ENCODE data around the gene NT5M.
"Not testable (repeated sequence)": the region's sequence is repeated elsewhere in the genome, so short reads cannot be mapped to it uniquely, and the experiment has no call there.

NT5M gene

DNA sequence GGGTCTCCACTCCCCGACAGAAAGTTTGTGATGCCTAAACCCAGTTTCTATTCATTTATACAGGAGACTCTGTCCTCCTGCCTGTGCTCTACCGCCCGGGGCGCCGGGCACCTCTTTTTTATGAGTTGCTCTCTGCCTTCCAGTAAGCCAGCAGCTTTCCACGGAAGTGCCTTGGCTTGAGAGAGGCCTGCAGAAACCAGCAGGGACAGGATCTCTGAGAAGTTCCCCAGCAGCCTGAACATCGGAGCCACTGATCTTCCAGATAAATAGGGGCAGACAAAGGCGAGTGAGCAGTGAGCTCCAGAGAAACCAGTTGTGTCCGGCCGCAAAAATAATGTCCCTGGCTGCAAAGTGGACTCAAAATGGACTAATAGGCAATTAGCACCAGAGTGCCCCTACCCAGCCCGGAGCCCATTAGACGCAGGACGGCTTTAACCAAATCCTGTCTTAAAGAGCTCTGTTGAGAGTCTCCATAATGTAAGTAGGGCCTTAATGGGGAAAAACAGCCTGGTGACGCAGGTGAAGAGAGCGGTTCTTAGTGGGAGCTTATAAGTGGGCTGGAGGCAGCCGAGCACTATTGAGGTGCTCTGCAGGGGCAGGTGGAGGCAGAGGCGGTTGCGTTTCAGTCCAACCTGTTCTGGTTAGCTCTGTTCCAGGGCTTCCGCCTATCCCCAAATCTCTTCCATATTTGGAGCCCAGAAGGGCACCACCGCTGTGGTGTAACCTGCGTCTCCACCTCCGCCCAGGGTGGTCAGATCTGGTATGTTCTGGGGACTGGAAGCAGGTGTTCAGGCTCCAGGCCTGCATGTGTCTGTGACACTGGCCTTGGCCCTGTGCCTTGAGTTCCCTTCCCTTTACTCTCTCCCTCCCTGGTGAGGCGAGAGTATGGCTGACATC, 74.1 kb downstream of the NT5M start:
- DNase-seq (ENCODE audit: low read depth in 3 of 3) = no peak

DNA sequence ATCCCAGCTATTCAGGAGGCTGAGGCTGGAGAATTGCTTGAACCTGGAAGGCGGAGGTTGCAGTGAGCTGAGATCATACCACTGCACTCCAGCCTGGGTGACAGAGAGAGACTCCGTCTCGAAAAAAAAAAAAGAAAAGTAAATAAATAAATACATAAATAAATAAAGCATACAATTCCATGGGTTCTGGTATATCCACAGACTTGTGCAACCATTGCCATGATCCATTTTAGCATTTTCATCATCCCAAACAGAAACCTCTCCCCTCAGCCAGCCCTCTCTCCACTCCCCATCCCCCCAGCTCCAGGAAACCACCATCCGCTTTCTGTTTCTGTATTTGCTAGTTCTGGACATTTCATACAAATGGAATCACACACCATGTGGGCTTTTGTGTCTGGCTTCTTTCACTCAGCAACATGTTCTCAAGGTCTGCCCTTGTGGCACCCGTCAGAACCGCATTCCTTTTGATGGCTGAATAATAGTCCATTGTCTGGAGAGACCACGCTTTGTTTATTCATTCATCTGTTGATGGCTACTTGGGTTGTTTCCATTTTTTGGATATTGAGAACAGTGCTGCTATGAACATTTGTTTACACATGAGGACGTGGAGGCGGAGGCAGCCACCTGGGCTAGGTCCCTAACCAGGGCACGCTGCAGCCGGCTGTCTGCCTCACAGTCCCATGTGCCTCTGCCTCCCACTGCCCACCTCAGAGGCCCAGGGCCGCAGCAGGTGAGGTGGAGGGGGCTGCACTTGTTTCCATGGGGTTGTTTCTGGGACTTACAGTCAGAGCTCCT, 76.2 kb downstream of the NT5M start:
- no peak for DNase-seq (ENCODE audit: low read depth in 3 of 3)

DNA sequence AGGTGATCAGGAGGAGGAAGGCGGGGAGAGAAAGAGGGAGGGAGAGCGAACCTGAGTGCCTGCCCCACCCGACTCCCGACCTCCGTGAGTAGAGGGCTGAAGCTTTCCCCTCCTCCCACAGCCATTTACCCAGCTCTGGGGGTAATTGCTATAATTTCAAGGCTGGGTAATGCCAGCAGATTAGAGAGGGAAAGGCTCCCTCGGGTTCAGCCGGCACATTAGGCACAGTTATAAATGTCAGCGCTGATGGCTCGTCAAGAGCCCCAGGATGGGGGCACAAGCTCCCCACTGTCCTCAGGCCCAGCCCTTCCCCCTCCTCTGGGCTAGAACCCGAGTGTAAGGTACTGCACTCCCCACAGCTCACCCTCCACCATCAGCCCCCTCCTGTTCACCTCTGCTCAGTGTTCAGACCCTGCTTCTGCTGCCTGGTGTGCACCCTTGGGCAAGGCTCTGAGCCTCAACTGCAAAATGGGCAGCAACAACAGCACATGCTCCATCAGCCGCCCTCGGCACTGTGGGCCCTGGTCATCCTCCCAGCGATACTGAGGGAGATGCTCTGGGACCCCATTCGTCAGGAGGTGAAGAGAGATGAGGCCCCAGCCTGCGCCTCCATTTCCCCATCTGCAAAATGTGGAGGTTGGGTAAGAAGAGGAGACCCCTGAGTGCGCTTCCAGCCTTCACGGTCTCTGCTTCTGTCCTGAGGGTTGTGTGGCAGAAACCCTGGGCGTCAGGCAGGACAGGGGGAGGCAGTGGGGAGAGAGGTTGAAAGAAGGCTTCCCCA, 77.2 kb downstream of the NT5M start:
- DNase-seq (ENCODE audit: low read depth in 3 of 3) = no peak

DNA sequence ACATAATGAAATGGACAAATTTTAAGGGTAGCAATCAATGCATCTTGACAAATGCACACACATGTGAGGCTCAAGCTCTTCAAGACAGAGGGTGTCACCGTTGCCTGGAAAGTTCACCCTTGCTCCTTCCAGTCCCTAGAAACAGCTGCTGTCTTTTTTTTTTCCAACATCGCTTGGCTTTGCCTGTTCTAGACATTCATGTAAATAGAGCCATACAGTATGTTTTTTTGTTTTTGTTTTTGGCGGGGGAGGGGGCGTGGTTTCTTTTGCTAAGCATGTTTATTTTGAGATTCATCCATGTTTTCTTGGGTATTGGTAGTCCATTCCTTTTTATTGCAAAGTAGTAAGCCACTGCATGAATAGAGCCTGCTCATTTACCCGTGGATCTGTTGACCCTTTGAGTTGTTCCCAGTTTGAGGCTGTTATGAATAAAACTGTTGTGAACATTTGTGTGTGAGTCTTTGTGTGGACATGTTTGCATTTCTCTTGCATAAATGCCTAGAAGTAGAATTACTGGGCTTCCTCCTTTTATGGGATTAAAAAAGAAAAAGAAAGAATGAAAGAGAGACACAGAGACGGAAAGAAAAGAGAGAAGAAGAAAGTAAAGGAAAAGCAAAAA, 78.4 kb downstream of the NT5M start:
- no peak for DNase-seq (ENCODE audit: low read depth in 3 of 3)

DNA sequence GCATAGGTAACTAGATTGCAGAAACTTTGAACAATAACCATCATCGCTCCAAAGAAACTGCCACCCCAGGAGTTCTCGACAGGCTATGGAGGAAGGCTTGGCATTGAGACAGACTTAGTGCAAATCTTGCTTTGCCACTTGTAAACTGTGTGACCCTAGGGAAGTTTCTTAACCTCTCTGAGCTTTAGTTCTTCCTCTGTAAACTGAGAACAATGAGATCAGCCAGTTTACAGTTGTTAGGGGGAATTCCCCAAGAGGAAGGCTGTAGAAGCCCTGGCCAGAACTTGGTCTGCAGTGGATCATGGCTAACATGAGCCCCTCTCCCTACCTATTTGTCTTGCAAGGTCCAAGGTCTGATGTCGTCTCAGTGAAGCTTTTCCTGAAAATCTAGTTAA, 78.9 kb downstream of the NT5M start:
- no peak for DNase-seq (ENCODE audit: low read depth in 3 of 3)

DNA sequence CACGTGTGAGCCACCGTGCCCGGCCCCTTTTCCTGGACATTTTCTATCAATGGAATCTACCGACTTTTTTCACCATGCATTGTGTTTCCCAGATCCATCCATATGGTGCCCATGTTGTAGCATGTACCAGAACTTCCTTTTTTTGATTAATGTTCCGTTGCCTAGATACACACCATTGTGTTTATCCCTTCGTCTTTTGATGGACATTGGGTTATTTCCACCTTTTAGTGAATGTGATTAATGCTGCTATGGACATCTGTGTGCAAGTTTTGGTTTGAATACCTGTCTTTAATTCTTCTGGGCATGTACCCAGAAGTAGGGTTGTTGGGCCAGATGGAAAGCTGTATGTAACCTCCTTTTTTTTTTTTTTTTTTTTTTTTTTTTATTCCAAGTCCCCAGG, 79.8 kb downstream of the NT5M start:
- DNase-seq (ENCODE audit: low read depth in 3 of 3) = no peak

DNA sequence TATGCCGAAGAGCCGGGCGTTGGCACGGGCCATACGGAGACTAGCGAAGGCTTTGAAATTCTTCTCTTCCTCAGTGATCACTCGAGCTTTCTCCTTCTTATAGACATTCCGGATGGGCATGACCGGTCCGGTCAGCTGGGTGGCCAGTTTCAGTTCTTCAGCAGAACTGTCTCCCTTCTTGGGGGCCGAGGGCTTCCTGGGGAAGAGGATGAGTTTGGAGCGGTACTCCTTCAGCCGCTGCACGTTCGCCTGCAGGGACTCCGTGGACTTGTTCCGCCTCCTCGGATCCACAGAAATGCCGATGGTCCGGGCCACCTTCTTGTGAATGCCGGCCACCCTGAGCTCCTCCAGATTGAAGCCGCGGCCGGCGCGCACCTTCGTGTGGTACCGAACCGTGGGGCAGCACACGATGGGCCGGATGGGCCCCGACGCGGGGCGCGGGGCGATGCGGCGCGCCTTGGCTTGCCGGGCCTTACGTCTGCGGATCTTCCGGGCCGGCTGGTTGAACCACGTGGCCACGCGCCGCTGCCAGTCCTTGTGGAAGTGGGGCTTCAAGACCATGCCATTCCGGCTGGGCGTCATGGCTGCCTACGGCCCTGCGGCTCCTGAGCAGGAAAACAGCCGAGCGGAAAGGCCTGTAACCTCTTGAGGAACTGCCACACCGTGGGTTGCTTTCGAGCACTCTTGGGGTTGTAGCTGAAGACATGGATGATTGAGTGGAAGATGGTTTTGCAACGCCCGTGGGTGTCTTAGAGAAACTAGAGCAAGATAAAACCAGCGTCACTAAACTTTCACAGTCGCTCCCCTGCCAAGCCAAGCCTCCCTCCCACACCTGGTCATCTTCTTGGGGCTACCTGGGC, 80.5 kb downstream of the NT5M start:
- DNase-seq (ENCODE audit: low read depth in 3 of 3) = not testable (repeated sequence)

DNA sequence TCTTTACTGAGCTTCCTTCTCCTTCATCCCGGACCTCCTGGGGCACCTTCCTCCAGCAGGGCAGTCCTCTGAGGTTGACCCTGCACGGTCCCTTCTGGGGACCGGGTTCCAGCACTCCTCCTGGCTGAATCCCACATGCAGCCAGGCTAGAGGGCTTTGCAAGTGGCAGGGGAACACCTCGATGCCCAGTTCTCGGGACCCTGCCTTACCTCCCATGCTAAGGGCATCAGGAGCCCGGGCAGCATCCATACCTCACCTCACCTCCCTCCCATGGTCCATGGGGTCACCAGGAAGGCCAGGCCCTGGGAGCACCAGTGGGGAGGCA, 81.1 kb downstream of the NT5M start:
- no peak for DNase-seq (ENCODE audit: low read depth in 3 of 3)

DNA sequence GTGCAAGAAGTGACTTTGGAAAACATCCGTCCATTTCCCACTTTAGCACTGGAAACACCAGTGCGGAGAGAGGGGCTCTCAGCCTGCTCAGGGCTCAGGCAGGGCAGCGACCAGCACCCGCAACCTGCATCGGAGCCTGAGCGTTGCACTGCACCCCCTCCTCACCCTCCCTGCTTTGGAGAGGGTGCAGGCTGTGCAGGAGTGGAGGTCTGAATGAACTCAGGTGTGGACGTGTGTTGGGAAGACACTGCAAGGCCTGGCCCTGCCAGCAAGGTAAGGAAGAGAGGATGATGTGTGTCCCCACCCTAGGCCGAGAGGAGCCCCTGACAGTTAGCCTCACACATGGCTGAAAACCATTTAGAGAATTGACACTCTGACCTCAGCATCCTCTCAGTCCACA, 81.8 kb downstream of the NT5M start:
- DNase-seq (ENCODE audit: low read depth in 3 of 3) = no peak

DNA sequence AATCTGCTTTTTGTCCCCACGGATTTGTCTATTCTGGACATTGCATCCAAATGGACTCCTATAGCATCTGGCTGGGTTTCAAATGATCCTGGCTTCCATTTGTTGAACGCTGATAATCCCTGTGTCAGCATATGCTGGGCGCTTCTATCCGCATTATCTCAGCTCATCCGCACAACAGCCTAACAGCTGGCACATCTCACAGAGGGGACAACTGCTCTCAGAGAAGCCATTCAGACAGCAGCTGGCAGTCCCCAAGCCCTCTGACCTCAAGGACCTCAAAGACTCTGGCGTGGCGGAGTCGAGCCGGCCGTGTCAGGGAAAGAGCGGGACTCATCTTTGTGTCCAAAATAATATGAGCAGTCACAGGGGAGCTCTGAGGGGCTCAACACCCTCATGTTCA, 82.3 kb downstream of the NT5M start:
- no peak for DNase-seq (ENCODE audit: low read depth in 3 of 3)

DNA sequence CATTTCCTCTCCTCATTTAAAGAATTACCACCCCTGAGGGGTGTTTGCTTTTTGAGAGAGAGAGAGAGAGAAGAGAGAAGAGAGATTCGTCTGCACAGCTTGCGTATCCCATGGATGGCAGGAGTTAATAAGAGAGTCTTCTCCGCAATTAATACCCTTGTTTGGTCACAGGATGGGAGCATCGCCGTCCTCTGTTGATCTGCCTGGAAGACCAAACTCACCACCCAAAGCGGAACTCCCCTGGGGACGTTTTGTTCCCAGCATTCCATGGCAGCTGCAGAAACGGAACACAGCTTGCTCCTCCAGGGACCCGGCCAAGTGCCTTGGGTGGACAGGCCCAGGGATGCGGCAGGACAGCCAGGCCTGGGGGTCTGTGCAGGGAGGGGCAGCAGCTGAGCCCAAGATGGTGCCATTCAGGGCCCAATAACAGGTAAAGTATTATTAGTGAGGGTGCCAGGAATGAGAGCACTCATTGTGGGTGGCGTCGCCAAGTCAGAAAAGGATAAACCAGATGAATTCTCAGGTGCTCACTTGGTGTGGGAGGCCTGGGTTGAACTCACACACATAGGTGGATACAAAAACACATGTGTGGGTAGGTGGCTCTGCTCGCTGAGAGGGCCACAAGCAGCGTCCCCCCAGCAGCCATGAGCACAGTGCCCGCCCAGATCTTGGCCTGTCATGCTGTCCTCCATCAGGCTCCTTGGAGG, 83.1 kb downstream of the NT5M start:
- no peak for DNase-seq (ENCODE audit: low read depth in 3 of 3)

DNA sequence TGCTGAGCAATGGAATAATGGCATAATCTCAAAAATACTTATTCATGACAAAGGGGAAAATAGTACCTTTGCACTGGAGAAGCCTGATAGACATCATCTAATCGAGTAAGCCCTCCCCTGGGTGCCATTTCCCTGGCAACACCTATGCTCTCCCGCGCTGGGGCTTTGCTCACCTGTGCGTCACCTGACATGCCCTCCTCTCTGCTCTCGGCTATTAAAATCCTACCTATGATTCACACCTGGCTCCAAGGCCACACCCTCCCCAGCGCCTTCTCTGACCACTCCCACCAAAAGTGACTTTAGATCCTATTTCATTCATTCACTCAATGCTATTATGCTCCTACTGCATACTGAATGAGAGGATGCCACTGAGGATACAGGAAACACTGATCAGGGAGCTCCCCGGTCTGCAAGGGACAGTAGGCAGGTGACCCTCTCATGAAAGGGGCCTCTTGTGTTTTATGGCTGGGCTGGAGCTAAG, 83.9 kb downstream of the NT5M start:
- DNase-seq (ENCODE audit: low read depth in 3 of 3) = no peak

DNA sequence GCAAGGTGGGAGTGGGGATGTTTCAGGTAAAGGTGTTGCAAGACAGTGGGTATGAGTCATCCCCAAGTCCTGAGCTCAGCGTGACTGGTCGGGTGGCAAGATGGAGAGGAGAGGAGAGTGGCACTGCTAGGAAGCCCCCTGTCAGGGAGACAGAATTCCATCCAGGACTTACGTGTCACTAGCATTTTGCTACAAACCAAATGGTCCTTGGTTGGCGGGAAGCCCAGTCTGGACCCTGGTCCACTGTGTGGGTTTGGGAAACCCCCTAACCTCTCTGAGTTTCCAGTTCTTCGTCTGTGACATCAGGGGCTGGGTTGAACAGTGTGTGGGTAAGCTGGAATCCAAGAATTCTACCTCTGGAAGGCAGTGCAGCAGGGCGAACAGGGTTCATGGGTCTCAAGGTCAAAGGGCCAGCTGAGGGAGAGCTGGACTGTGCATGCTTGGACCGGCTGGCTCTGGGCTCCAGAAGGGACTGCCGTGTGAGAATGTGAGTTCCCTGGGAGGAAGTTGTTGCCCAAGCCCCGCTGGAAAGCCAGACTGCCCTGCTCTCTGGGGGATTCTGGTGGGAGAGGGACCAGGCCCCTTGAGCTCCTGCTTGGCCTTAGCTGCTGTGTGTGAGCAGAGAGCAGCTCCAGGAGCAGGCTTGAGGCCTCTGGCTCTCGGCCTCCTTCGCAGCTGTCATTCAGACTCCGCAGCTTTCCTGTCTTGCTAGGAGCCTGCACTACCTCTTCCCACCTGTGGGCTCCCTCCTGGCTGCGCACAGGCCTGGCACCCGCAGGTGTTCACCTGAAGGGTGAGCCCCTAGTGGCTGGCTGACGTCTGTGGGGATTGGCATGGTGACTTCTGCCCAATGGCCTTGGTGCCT, 84.6 kb downstream of the NT5M start:
- DNase-seq (ENCODE audit: low read depth in 3 of 3) = no peak

DNA sequence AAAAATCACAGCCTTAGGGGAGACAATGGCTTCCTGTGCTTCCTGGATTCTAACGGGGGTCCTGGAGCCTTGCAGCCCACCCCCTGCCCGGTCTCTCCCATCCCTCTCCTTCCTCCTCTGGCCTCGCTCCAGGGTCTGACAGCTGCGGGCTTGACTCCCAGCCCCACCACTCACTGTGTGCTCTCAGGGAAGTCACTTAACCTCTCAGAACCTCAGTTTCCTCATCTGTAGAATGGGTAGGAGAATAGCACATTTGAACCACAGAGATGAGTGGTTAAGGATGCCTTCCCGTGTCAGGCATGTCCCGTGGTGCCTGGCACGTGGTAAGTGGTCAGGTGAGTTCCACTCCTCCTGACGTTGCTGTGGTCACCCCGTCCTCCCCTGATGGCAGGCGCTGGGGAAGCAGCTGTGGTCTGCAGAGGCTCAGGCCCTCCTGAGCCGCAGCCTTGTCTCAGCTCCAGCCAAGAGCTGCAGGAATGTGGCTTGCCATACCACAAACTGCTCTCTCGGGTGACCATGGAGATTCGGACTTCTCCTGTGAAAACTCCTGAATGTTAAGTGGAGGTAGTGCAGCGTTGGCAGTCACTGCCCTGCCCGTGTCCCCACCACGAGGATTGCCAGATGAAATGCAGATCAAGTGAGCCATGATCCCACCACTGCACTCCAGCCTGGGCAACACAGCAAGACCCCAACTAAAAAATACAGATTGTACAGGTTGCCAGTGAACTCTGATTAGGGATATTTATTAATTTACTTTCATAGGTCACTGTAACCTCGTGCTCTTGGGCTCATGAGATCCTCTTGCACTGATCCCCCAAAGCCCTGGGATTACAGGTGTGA, 85.7 kb downstream of the NT5M start:
- DNase-seq (ENCODE audit: low read depth in 3 of 3) = no peak

DNA sequence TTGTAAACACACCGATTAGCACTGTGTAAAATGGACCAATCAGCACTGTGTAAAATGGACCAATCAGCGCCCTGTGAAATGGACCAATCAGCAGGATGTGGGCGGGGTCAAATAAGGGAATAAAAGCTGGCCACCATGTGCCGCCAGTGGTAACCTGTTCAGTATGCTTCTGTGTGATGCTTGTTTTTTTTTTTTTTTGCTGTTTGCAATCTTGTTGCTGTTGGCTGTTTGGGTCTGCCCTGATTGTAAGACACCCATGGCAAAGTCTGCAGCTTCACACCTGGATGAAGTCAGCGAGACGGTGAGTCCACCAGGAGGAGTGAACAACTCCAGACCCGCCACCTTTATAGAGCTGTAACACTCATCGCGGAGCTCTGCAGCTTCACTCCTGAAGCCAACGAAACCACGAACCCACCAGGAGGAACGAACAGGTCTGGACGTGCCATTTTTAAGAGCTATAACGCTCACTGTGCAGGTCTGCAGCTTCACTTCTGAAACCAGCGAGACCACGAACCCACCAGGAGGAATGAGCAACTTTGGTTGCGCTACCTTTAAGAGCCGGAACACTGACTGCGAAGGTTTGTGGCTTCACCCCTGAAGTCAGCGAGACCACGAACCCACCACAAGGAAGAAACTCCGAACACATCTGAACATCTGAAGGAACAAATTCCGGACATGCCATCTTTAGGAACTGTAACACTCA, 88.6 kb downstream of the NT5M start:
- DNase-seq (ENCODE audit: low read depth in 3 of 3) = peak in 2 of 3 donors; percentile 30 to 45

DNA sequence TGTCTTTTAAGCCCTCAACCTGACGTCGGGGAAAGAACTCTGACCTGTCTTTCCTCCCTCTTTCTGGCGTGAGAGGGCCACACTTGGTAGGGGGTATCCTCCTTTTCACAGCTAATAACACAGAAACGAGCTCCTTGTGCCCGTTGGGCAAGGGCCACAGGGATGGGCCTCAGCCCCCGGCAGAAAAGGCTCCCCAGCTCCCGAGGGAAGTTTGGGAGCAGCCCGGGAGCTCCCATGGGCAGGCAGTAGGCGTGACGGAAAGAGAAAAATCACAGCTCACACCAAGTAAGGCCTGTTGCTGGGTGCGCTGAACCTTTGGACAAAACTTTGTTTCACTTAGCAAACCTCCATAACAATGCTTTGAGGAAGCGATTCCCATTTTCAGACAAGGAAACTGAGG, 90.8 kb downstream of the NT5M start:
- no peak for DNase-seq (ENCODE audit: low read depth in 3 of 3)

DNA sequence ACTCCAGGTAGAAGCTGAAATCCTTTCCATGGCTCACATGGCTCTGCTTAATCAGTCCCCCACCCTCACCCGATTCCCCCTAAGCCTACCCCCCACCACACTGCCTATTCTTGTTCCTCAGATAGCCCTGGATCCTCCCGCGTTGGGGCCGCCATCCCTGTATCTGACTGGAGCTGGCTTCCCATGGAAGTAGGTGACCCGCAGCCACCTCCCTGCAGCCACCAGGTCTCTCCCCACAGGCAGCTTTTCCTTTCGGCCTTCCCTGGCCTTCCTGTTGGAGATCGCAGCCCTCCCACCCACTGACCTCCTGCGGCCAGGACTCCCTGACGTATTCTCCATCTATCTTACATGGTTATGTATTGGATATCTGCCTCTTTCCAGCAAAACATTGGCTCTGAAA, 91.3 kb downstream of the NT5M start:
- no peak for DNase-seq (ENCODE audit: low read depth in 3 of 3)

Data from stimulated activated CD4-positive, alpha-beta T cell treated with anti-CD3 and anti-CD28 coated beads, TNF-alpha, amount 100 ng/mL, for 48 hours (primary cell).